Activated gamma-delta T cell treated with anti-CD3 and anti-CD28 coated beads, Interleukin-2, amount 50 U/mL, for 16 hours (primary cell): Measurements from ENCODE around the gene OR2A2.
"Not testable (repeated sequence)": the region's sequence is repeated elsewhere in the genome, so short reads cannot be mapped to it uniquely, and the experiment has no call there.

Experiments
- DNase-seq: peaks from one replicate; pipeline ENCODE4 v3.0.0-alpha.2; 2020; ENCODE audit warnings: low read depth

OR2A2 gene

GRCh38 chr7:144109283-144109682, at the start of gene OR2A2:
Gene OR2A2, plus strand, starts transcription at chr7:144109583. Its CDS starts 0 bp downstream, at chr7:144109583.
- no peak for DNase-seq

DNA sequence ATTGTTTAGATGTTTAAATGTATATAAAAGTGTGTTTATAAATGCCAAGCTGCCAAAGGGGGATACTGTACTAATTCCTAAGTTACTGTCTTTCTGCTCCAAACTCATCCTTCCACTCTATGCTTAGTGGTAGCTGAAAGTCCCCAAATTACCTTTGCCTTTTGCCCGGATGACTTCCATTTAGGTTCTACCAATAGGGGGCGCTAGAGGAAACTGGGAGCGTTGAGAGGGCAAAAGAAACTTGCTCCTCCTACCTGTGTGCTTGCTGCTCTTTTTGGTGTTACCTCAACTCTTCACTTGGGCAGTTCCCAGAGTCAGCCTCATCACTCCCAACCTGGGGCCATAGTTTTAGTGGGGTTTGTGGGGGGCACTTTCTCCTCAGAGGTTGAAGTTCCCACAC, 45.7 kb upstream of the OR2A2 start:
- no peak for DNase-seq

DNA sequence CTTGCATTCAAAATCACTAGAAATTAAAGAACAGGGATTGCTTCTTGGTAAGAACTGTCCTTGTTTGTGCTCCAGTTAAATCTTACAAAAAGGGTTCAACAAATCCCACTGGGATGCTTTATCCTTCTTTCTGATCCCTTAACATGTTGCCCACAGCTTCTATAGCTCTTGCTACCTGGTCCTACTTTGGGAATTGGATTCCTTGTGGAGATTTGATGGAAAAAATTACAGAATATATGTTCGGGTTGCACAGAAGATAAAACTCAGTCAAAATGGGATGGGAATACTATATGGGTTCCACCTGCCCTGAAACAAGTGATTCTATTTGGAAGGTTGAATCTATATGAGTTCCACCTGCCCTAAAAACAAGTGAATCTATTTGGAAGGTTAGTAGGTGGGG, 39.9 kb upstream of the OR2A2 start, which contains the start of gene OR2A25:
Gene OR2A25, plus strand, starts transcription at position 301 of the 400 bp plus-strand sequence. CDS start 4,409 bp downstream, outside the sequence.
- no peak for DNase-seq

DNA sequence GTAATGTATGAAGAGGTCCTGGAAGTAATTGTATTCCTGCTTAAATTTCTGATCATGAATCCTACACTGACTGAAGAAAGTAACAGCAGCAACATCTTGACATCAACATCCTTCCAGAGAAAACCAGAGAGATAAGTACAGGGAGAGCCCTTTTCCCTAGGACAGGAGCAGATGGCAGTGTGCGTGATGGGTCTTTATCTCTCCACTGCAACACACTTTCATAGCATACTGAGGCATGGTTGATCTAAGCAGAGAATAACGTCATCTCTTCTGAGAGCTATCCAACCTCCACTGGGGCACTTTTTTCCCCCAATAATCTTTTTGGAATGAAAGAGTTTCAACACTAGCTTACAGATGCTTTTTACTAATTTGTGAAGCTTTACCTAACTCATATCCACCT, 39.4 kb upstream of the OR2A2 start:
- DNase-seq = no peak

DNA sequence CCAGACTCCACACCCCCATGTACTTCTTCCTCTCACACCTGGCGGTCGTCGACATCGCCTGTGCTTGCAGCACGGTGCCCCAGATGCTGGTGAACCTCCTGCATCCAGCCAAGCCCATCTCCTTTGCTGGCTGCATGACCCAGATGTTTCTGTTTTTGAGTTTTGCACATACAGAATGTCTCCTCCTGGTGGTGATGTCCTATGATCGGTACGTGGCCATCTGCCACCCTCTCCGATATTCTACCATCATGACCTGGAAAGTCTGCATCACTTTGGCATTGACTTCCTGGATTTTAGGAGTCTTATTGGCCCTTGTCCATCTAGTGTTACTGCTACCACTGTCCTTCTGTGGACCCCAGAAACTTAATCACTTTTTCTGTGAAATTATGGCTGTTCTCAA, 35.0 kb upstream of the OR2A2 start:
- no peak for DNase-seq

- DNase-seq = no peak
Observed at GRCh38 chr7:144085978-144086377, 23.4 kb upstream of the OR2A2 start, which contains the start of gene OR2A12. Gene OR2A12, plus strand, starts transcription at chr7:144086278. Its CDS starts 8,830 bp downstream, at chr7:144095108.

- no peak for DNase-seq
Observed at GRCh38 chr7:144086730-144087129, 22.7 kb upstream of the OR2A2 start.

DNA sequence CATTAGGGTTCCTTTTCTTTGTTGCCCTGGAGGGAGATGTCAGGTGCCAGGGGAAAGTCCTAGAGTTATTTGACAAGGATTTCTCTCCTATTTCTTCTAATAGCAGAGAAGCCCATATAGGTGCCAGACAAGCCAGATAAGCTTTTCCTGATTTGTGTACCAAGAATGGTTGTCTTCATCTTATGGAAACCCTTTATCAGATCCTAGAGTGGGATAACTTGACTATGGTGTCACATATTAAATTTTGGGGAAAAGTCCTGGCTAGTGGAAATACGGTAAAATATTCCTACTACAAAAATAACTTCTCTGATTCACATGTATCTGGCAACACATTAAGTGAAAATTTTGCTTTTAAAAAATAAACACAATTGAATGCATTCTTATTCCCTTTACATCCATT, 22.2 kb upstream of the OR2A2 start:
- DNase-seq = no peak

DNA sequence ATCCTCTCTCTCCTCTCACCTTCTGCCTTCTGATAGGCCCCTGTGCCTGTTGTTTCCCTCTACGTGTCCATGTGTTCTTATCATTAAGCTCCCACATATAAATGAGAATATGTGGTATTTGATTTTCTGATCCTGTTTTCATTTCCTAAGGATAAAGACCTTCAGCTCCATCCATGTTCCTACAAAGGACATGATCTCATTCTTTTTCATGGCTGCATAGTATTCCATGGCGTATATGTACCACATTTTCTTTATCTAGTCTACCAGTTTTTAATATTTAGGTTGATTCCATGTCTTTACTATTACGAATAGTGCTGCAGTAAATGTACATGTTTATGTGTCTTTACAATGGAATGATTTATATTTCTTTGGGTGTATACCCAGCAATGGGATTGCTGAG, 18.7 kb upstream of the OR2A2 start:
- DNase-seq = no peak

DNA sequence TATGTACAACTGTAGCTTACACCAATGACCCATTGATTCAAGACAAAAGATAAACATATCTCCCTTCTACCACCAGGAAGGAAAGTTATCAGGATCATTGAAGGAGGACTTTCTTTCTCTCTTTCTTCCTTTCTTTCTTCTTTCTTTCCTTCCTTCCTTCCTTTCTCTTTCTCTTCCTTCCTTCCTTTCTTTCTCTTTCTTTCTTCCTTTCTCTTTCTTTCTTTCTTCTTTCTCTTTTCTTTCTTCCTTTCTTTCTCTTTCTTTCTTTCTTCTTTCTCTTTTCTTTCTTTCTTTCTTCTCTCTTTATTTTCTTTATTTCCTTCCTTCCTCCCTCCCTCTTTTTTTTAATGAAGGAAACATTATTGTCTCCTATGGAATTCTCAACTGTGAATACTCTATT, 10.6 kb upstream of the OR2A2 start:
- no peak for DNase-seq

GRCh38 chr7:144100607-144101006, 8.8 kb upstream of the OR2A2 start:
- DNase-seq = no peak

GRCh38 chr7:144102041-144102440, 7.3 kb upstream of the OR2A2 start:
- no peak for DNase-seq

- no peak for DNase-seq
Observed at GRCh38 chr7:144105211-144105610, 4.2 kb upstream of the OR2A2 start.

DNA sequence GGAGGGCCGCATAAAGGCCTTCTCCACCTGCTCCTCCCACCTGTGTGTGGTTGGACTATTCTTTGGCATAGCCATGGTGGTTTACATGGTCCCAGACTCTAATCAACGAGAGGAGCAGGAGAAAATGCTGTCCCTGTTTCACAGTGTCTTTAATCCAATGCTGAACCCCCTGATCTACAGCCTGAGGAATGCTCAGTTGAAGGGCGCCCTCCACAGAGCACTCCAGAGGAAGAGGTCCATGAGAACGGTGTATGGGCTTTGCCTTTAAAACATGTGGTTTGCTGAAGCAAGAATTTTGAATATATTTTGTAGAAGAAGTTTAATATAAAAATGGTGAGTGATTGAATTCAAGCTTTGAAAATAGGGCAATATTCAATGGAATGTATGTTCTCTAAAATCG, 889 bp downstream of the OR2A2 start:
- DNase-seq = no peak

DNA sequence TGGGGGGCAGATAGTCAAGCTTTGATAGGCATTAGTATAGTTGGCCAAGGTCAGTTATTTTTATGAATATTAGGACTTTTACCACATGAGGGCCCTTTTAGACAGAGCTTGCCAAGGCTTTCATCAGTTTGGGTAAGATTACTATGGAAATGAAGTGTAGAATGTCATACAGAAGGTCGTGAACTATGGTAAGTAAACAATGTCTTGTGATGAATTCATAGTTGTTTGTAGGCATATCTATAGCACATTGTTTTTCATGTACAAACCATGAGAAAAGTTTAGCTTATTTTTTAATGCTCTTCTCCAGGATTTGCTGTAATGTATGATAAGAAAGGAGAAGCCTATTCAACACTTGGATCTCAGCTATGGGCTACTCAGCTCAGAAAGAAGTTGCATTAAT, 4.3 kb downstream of the OR2A2 start:
- no peak for DNase-seq

DNA sequence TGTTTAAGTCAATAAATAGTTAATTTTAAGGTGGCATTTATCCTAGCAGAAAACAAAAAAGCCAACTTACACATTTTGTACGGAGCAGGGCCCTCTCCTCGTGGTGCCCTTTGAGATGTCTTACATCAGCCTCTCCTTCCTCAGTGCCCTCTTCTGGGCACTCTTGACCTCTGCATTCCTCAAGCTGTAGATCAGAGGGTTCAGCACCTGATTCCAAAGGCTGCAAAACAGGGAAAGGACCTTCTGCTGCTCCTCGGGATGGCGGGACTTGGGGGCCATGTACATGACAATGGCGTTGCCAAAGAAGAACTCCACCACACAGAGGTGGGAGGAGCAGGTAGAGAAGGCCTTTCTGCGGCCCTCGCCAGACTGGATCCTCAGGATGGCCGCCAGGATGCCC, 9.0 kb downstream of the OR2A2 start:
- no peak for DNase-seq

GRCh38 chr7:144122876-144123275, 13.5 kb downstream of the OR2A2 start, which contains the start of gene OR2A14:
Gene OR2A14, plus strand, starts transcription at chr7:144123176. Its CDS starts 5,937 bp downstream, at chr7:144129113.
- DNase-seq = no peak

GRCh38 chr7:144127714-144128334, 18.4 kb downstream of the OR2A2 start:
- peak; percentile 74 for DNase-seq

- DNase-seq = not testable (repeated sequence)
Observed at GRCh38 chr7:144129601-144130000, 20.2 kb downstream of the OR2A2 start.

DNA sequence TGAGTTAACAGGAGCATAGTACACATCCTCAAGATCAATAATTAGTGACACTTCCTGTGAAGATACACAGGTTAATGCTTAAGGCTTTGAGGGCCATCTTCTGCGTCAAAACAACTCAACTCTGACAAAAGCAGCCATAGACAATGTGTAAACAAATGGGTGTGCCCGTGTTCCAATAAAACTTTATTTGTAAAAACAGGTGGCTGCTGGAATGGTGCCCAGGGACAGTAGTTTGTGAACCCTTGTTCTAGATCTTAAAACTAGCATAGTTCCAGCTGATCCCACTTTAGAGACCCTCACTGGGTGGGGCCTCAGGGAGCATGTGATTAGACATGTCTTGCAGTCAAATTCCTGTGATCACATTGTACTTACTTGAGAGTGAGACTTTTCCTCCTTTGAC, 21.3 kb downstream of the OR2A2 start:
- no peak for DNase-seq

DNA sequence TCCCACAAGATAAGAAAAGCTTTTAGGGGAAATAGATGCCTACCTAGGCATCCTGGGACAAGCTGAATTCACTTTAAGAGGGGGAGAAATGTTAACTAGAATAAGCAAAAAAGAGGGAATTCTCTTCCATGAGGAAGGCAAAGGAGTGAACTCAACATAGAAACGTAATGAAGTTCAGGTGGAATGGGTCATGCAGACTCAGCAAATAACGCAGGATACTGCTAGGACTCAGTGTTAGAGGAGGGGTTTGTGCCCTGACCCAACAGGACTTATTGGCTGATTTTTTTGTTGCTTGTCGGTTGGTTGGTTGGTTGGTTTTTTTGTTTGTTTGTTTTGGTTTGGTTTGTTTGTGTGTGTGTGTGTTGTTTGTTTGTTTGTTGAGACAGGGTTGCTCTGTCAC, 22.9 kb downstream of the OR2A2 start:
- no peak for DNase-seq

GRCh38 chr7:144133307-144133706, 23.9 kb downstream of the OR2A2 start:
- no peak for DNase-seq

DNA sequence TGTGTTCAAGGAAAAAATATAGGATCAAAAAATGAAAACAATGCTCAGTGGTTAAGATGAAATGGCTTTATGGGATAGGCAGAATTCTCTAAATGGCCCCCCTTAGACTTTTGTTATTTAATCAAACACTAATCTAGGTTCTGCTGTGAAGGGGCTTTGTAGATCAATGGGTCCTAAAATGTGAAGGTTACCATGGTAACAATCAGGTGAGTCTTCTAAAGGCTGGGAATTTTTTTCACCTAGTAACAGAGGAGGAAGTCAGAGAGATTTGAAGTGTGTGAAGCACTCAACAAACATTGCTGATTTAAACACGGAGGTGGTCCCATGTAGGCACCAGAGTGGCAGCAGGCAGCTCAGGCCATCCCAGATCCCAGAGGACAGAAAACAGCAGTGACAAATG, 24.7 kb downstream of the OR2A2 start:
- DNase-seq = no peak

GRCh38 chr7:144137501-144137900, 28.1 kb downstream of the OR2A2 start:
- DNase-seq = no peak
